ENCODE results near the gene GNAS.

The GNAS gene

GRCh38 chr20:58901488-58902402, 49.2 kb downstream of the GNAS start:
- no peak for DNase-seq

GRCh38 chr20:58903614-58904013, 51.1 kb downstream of the GNAS start:
- no peak for DNase-seq

- peak; percentile 47 for DNase-seq
Measured at GRCh38 chr20:58905236-58905635, 52.7 kb downstream of the GNAS start.

- DNase-seq = no peak
Measured at GRCh38 chr20:58906111-58906510, 53.6 kb downstream of the GNAS start.

GRCh38 chr20:58906894-58907293, 54.4 kb downstream of the GNAS start:
- no peak for DNase-seq

- DNase-seq = peak; percentile 90
Measured at GRCh38 chr20:58907320-58908137, 55.0 kb downstream of the GNAS start.

GRCh38 chr20:58908221-58908620, 55.7 kb downstream of the GNAS start:
- DNase-seq = no peak

GRCh38 chr20:58908941-58909340, 56.4 kb downstream of the GNAS start:
- DNase-seq = no peak

GRCh38 chr20:58909585-58909984, 57.1 kb downstream of the GNAS start:
- no peak for DNase-seq

- no peak for DNase-seq
Measured at GRCh38 chr20:58910473-58910872, 58.0 kb downstream of the GNAS start.

- no peak for DNase-seq
Measured at GRCh38 chr20:58911309-58911708, 58.8 kb downstream of the GNAS start.

GRCh38 chr20:58911970-58912369, 59.5 kb downstream of the GNAS start:
- DNase-seq = no peak

GRCh38 chr20:58913079-58913478, 60.6 kb downstream of the GNAS start:
- no peak for DNase-seq

- no peak for DNase-seq
Measured at GRCh38 chr20:58918621-58919020, 66.1 kb downstream of the GNAS start.

- DNase-seq = no peak
Measured at GRCh38 chr20:58921564-58921963, 69.0 kb downstream of the GNAS start.

- no peak for DNase-seq
Measured at GRCh38 chr20:58922036-58922435, 69.5 kb downstream of the GNAS start.

GRCh38 chr20:58923117-58923712, 70.7 kb downstream of the GNAS start:
- no peak for DNase-seq

GRCh38 chr20:58926802-58927489, 74.4 kb downstream of the GNAS start:
- no peak for DNase-seq

GRCh38 chr20:58927490-58928061, 75.1 kb downstream of the GNAS start:
- DNase-seq = no peak

GRCh38 chr20:58930496-58930895, 78.0 kb downstream of the GNAS start:
- DNase-seq = no peak

GRCh38 chr20:58932170-58932569, 79.7 kb downstream of the GNAS start:
- no peak for DNase-seq

- no peak for DNase-seq
Measured at GRCh38 chr20:58938078-58938477, 85.6 kb downstream of the GNAS start.

- no peak for DNase-seq
Measured at GRCh38 chr20:58938541-58938940, 86.0 kb downstream of the GNAS start.
